OCI-LY7 (cell line): Measurements from ENCODE around the gene KCNQ5. TPM values are rescaled to one million over a fixed set of nuclear protein-coding genes. Genes with fewer than 3 reads are reported as not detected.

Experiments
- BruUV-seq: library from RNA; stranded (reverse); fragments of 400-500 nt; replicated peaks from 2 replicates; lab custom pipeline; 2021; lab: Mats Ljungman, UMichigan
- CTCF ChIA-PET: fragments of 300-600 bp; sonication (Branson Sonifier 250); formaldehyde crosslinking; loops from one replicate; lab custom pipeline; 2022; ENCODE audit warnings: antibody characterized with exemption; ENCODE audit not compliant: unreplicated experiment; lab: Charles Lee
- POLR2A ChIA-PET: fragments of 300-600 bp; sonication (Branson Sonifier 250); formaldehyde crosslinking; loops from one replicate; lab custom pipeline; 2022; ENCODE audit warnings: antibody characterized with exemption; lab: Charles Lee
- DNase-seq: peaks from one replicate; pipeline ENCODE4 v3.0.0-alpha.2; 2015; ENCODE audit warnings: low spot score
- H2AFZ ChIP-seq: fragments of 200-600 bp; sonication (generic), shearing (Covaris generic); 2 replicates; pipeline ENCODE4 v1.6.1; 2014; ENCODE audit warnings: mild to moderate bottlenecking, antibody characterized with exemption, low read length, moderate library complexity
- H3K27ac ChIP-seq: fragments of 200-600 bp; sonication (generic); 2 replicates; pipeline ENCODE4 v1.5.1; 2014; ENCODE audit warnings: mixed run types, low read depth, mild to moderate bottlenecking, moderate library complexity, low read length, inconsistent platforms; ENCODE audit not compliant: poor library complexity, severe bottlenecking
- H3K36me3 ChIP-seq: fragments of 200-600 bp; sonication (generic); 2 replicates; pipeline ENCODE4 v1.6.1; 2014; ENCODE audit warnings: mild to moderate bottlenecking, antibody characterized with exemption, low read length, moderate library complexity, mixed read lengths; ENCODE audit not compliant: insufficient read depth
- H3K4me1 ChIP-seq: fragments of 200-600 bp; sonication (generic); 2 replicates; pipeline ENCODE4 v1.5.1; 2014; ENCODE audit warnings: mild to moderate bottlenecking, low read length; ENCODE audit not compliant: insufficient read depth, poor library complexity, severe bottlenecking
- H3K4me2 ChIP-seq: fragments of 200-600 bp; sonication (generic); 2 replicates; pipeline ENCODE4 v1.6.1; 2014; ENCODE audit warnings: mild to moderate bottlenecking, low read length
- H3K4me3 ChIP-seq: fragments of 200-600 bp; sonication (generic); 2 replicates; pipeline ENCODE4 v1.5.1; 2014; ENCODE audit warnings: mild to moderate bottlenecking, low read depth, low read length; ENCODE audit not compliant: poor library complexity, severe bottlenecking
- H3K79me2 ChIP-seq: fragments of 200-600 bp; sonication (generic); 2 replicates; pipeline ENCODE4 v1.6.1; 2016; ENCODE audit warnings: low read depth, mild to moderate bottlenecking, low read length, moderate library complexity, mixed read lengths; ENCODE audit not compliant: insufficient read depth
- H3K9me2 ChIP-seq: fragments of 200-600 bp; sonication (generic); 2 replicates; pipeline ENCODE4 v1.6.1; 2016; ENCODE audit warnings: mild to moderate bottlenecking, low read length, mixed read lengths; ENCODE audit not compliant: insufficient read depth
- H3K9me3 ChIP-seq: fragments of 200-600 bp; sonication (generic); 2 replicates; pipeline ENCODE4 v1.6.1; 2014; ENCODE audit warnings: mild to moderate bottlenecking, mixed run types, low read length, mixed read lengths
- H4K20me1 ChIP-seq: fragments of 200-600 bp; sonication (generic); 2 replicates; pipeline ENCODE4 v1.6.1; 2014; ENCODE audit warnings: mild to moderate bottlenecking, antibody characterized with exemption, low read length, moderate library complexity, mixed read lengths; ENCODE audit not compliant: insufficient read depth
- EZH2phosphoT487 ChIP-seq: fragments of 200-600 bp; sonication (generic); IDR thresholded peaks from 2 replicates; pipeline ENCODE4 v1.6.1; 2018; ENCODE audit warnings: low read depth, borderline replicate concordance, mild to moderate bottlenecking, mixed run types, antibody characterized with exemption, low read length, moderate library complexity, mixed read lengths
- intact Hi-C: fragments of 100-400 bp; cut with micrococcal nuclease; formaldehyde crosslinking; loops from one replicate; pipeline ENCODE4 v1.10.0; 2022; ENCODE audit not compliant: unreplicated experiment
- total RNA-seq, 2 experiments: library from RNA; depleted of rRNA in 1 of 2; stranded (reverse); fragments of >200 nt in 1 of 2; shearing (Covaris generic) in 1 of 2; gene quantifications; 2 replicates each; pipeline ENCODE4 v1.2.3, GENCODE V29; 2014 to 2022
- TF ChIP-seq, protein P1 (sequence below): fragments of 200-600 bp; sonication (generic); conservative IDR thresholded peaks from 2 replicates; pipeline ENCODE4 v1.5.1; 2014; ENCODE audit warnings: mild to moderate bottlenecking, antibody characterized with exemption, low read length, moderate library complexity, mixed read lengths

KCNQ5 gene
- total RNA-seq, 2 experiments from 2014 or later: 26.1 to 29.7 TPM

DNA sequence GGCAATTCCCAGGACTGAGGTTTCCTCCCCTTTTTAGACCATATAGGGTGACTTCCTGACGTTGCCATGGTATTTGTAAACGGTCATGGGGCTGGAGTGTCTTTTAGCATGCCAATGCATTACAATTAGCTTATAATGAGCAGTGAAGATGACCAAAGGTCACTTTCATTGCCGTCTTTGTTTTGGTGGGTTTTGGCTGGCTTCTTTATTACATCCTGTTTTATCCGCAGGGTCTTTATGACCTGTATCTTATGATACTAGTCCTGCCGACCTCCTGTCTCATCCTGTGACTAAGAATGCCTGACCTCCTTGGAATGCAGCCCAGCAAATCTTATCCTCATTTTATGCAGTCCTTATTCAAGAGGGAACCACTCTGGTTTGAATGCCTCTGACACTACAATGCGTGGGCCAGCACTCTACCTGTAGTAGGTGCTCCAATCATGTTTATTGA lies 190.1 kb downstream of the KCNQ5 start:
- no peaks in the 10 kb centered on the region; the same call in 1 of the 2 replicates for H4K20me1 ChIP-seq
- no peak overlapping the region for H3K4me2 ChIP-seq
- BruUV-seq: no TSS peak
- intact Hi-C loops: no loop called here
- H3K27ac ChIP-seq: no peak overlapping the region
- no peaks in the 10 kb centered on the region for H3K9me3 ChIP-seq
- POLR2A ChIA-PET: interaction anchor here (0.6 to 0.7 kb wide), 2 partner anchors 16 to 164 kb away, joined by 3 read pairs; no protein-coding TSS in a partner anchor
- no peaks in the 10 kb centered on the region; the same call in none of the 2 replicates for H3K79me2 ChIP-seq
- DNase-seq: no peak
- no peaks in the 10 kb centered on the region for H3K4me1 ChIP-seq
- TF ChIP-seq EZH2phosphoT487: no peak
- TF ChIP-seq, protein P1, sequence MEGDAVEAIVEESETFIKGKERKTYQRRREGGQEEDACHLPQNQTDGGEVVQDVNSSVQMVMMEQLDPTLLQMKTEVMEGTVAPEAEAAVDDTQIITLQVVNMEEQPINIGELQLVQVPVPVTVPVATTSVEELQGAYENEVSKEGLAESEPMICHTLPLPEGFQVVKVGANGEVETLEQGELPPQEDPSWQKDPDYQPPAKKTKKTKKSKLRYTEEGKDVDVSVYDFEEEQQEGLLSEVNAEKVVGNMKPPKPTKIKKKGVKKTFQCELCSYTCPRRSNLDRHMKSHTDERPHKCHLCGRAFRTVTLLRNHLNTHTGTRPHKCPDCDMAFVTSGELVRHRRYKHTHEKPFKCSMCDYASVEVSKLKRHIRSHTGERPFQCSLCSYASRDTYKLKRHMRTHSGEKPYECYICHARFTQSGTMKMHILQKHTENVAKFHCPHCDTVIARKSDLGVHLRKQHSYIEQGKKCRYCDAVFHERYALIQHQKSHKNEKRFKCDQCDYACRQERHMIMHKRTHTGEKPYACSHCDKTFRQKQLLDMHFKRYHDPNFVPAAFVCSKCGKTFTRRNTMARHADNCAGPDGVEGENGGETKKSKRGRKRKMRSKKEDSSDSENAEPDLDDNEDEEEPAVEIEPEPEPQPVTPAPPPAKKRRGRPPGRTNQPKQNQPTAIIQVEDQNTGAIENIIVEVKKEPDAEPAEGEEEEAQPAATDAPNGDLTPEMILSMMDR: no peak
- no peaks in the 10 kb centered on the region for H3K9me2 ChIP-seq
- H3K4me3 ChIP-seq: no peak overlapping the region
- CTCF ChIA-PET: no interaction called here
- no peaks in the 10 kb centered on the region for H3K36me3 ChIP-seq
- H2AFZ ChIP-seq: no peak overlapping the region

DNA sequence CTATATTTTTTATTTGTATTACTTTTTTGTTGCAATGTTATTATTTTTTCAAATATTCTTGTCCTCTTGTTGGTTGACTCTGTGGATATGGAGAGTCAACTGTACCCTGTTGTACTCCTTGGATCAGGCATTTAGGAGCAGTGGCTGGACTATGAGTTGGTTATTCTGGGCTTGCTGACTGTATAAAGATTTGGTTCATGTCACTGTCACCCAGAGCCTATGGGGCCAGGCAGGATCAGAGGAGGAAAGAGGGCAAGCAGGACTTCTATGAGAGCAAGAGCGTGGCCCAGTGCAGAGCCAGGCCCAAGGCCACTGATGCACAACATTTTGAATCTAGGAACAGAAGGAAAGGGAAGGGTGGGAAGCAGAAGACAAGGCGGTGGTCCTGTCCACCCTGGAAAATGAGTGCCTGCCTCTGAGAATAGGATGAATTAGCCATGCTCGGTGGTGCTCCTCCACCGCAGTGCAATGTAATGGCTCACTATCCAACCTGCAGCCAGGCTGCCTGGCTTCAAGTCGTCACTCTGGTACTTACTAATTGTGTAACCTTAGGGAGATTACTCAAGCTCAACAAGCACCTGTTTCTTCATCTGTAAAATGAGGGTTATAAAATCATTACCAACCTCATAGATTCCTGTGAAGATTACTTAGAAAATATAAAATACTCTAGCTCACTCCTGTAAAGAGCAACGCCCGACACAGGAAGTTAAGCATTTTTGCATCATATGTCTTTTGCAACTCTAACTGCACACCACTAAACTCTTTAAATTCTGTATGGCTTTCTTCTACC lies 192.1 kb downstream of the KCNQ5 start:
- POLR2A ChIA-PET: no interaction called here

More for the DNA sequence above, 192.1 kb downstream of the KCNQ5 start:
- no TSS peak for BruUV-seq
- no peak overlapping the region for H3K4me3 ChIP-seq
- no peak for DNase-seq
- H4K20me1 ChIP-seq: no peaks in the 10 kb centered on the region; the same call in 1 of the 2 replicates
- TF ChIP-seq EZH2phosphoT487: no peak
- TF ChIP-seq, protein P1: no peak
- intact Hi-C loops: no loop called here
- H3K4me1 ChIP-seq: no peaks in the 10 kb centered on the region
- H3K9me3 ChIP-seq: no peaks in the 10 kb centered on the region
- no peaks in the 10 kb centered on the region for H3K36me3 ChIP-seq
- no peak overlapping the region for H3K4me2 ChIP-seq
- no peak overlapping the region for H3K27ac ChIP-seq
- no peaks in the 10 kb centered on the region; the same call in 1 of the 2 replicates for H3K79me2 ChIP-seq
- CTCF ChIA-PET: no interaction called here
- no peak overlapping the region for H2AFZ ChIP-seq
- H3K9me2 ChIP-seq: no peaks in the 10 kb centered on the region
